Endothelial cell of umbilical vein (primary cell): ENCODE data around the gene DNMT3L. TPM values are rescaled to one million over a fixed set of nuclear protein-coding genes. Genes with fewer than 3 reads are reported as not detected.

Experiments
- BruUV-seq: library from RNA; stranded (reverse); fragments of 400-500 nt; replicated peaks from 2 replicates; lab custom pipeline; 2021; lab: Mats Ljungman, UMichigan
- CTCF ChIA-PET: fragments of 300-600, 350-600 bp; sonication (Branson Sonifier 250); formaldehyde crosslinking; loops from one replicate; lab custom pipeline; 2021; ENCODE audit warnings: antibody characterized with exemption, inconsistent platforms; lab: Charles Lee
- POLR2A ChIA-PET: fragments of 300-600, 350-600 bp; sonication (Branson Sonifier 250); formaldehyde crosslinking; loops from one replicate; lab custom pipeline; 2021; ENCODE audit warnings: antibody characterized with exemption, inconsistent platforms; lab: Charles Lee
- DNase-seq: peaks from one replicate; pipeline ENCODE4 v3.0.0-alpha.2; 2011; ENCODE audit warnings: low read depth, low spot score
- FAIRE-seq: peaks from 2 replicates; lab custom pipeline; 2011; peaks lifted over from hg19 to GRCh38; lab: Jason Lieb, UNC
- H2AFZ ChIP-seq: 2 replicates; pipeline ENCODE4 v1.6.0; 2012; ENCODE audit warnings: low read depth, low read length, control low read depth, inconsistent platforms
- H3K27ac ChIP-seq: 2 replicates; pipeline ENCODE4 v1.5.1; 2011; ENCODE audit warnings: low read depth, mild to moderate bottlenecking, control low read depth, low read length, moderate library complexity; ENCODE audit not compliant: insufficient read depth
- H3K27me3 ChIP-seq, 2 experiments: 2 replicates each; pipeline versions ENCODE4 v1.6.0 to v1.6.1; 2011; ENCODE audit warnings: low read length in 2 of 2, mixed read lengths in 1 of 2; ENCODE audit not compliant: control insufficient read depth in 2 of 2, insufficient read depth in 2 of 2
- H3K36me3 ChIP-seq, 2 experiments: 2 replicates in 1 of 2; 3 replicates in 1 of 2; pipeline ENCODE4 v1.5.1; 2011; ENCODE audit warnings: low read length in 2 of 2, mild to moderate bottlenecking in 1 of 2, moderate library complexity in 1 of 2; ENCODE audit not compliant: control insufficient read depth in 2 of 2, insufficient read depth in 2 of 2; ENCODE audit errors: extremely low read depth in 1 of 2
- H3K4me1 ChIP-seq: 3 replicates; pipeline ENCODE4 v1.5.1; 2011; ENCODE audit warnings: mild to moderate bottlenecking, low read length; ENCODE audit not compliant: control insufficient read depth, insufficient read depth; ENCODE audit errors: extremely low read depth
- H3K4me2 ChIP-seq: 2 replicates; pipeline ENCODE4 v1.6.1; 2011; ENCODE audit warnings: low read length, control low read depth, mixed read lengths; ENCODE audit not compliant: insufficient read depth
- H3K4me3 ChIP-seq, 3 experiments: fragments of 200-600 bp in 1 of 3; sonication (generic), shearing (Covaris generic) in 1 of 3; replicated peaks in 1 of 3; 2 replicates each; pipeline ENCODE4 v1.5.1; 2011 to 2016; ENCODE audit warnings: control low read depth in 3 of 3, low read length in 3 of 3, mild to moderate bottlenecking in 2 of 3, inconsistent platforms in 1 of 3, low read depth in 1 of 3, moderate library complexity in 1 of 3; ENCODE audit not compliant: insufficient read depth in 1 of 3
- H3K79me2 ChIP-seq: 2 replicates; pipeline ENCODE4 v1.6.0; 2012; ENCODE audit warnings: low read length, inconsistent platforms; ENCODE audit not compliant: control insufficient read depth, insufficient read depth
- H3K9ac ChIP-seq: replicated peaks from 2 replicates; pipeline ENCODE3; 2011; ENCODE audit warnings: low read length, control low read depth; ENCODE audit not compliant: insufficient read depth; ENCODE audit errors: extremely low read depth
- H3K9me1 ChIP-seq: replicated peaks from 3 replicates; pipeline ENCODE4 v1.6.0; 2011; ENCODE audit warnings: mild to moderate bottlenecking, low read length; ENCODE audit not compliant: control insufficient read depth, insufficient read depth; ENCODE audit errors: extremely low read depth
- H3K9me3 ChIP-seq: replicated peaks from 2 replicates; pipeline ENCODE4 v1.5.1; 2012; ENCODE audit warnings: low read length, inconsistent platforms; ENCODE audit not compliant: control insufficient read depth, insufficient read depth
- H4K20me1 ChIP-seq: replicated peaks from 2 replicates; pipeline ENCODE3; 2011; ENCODE audit warnings: mild to moderate bottlenecking, low read length; ENCODE audit not compliant: control insufficient read depth, insufficient read depth; ENCODE audit errors: extremely low read depth
- CTCF ChIP-seq, 2 donors: IDR thresholded peaks; 1 replicate in 1 of 2; 2 replicates in 1 of 2; pipeline ENCODE4 v1.5.1; 2011; ENCODE audit warnings: low read length in 2 of 2, mild to moderate bottlenecking in 2 of 2, moderate library complexity in 2 of 2, control low read depth in 1 of 2, inconsistent platforms in 1 of 2, low read depth in 1 of 2; ENCODE audit not compliant: insufficient read depth in 1 of 2; ENCODE audit errors: extremely low read depth in 1 of 2
- EZH2 ChIP-seq: IDR thresholded peaks from 2 replicates; pipeline ENCODE4 v1.6.1; 2012; ENCODE audit warnings: borderline replicate concordance, low read depth, mild to moderate bottlenecking, moderate library complexity, low read length, inconsistent platforms; ENCODE audit not compliant: severe bottlenecking
- FOS ChIP-seq: IDR thresholded peaks from 2 replicates; pipeline ENCODE4 v1.6.1; 2011; ENCODE audit warnings: mild to moderate bottlenecking, low read length, moderate library complexity, borderline replicate concordance; ENCODE audit not compliant: insufficient read depth
- GATA2 ChIP-seq: IDR thresholded peaks from 2 replicates; pipeline ENCODE4 v1.7.0; 2011; ENCODE audit warnings: low read depth, mild to moderate bottlenecking, moderate library complexity, mixed read lengths, low read length; ENCODE audit not compliant: insufficient read length, insufficient read depth
- JUN ChIP-seq: IDR thresholded peaks from 2 replicates; pipeline ENCODE4 v1.6.1; 2011; ENCODE audit warnings: borderline replicate concordance, low read depth; ENCODE audit not compliant: insufficient read length, insufficient read depth
- MAX ChIP-seq: IDR thresholded peaks from 2 replicates; pipeline ENCODE4 v1.6.1; 2011; ENCODE audit not compliant: insufficient read depth, insufficient read length
- MYC ChIP-seq: IDR thresholded peaks from one replicate; pipeline ENCODE4 v1.6.1; 2011; ENCODE audit warnings: mild to moderate bottlenecking, low read depth, low read length
- POLR2A ChIP-seq: IDR thresholded peaks from 2 replicates; pipeline ENCODE4 v1.6.1; 2012; ENCODE audit warnings: low read depth, mild to moderate bottlenecking, control low read depth, low read length
- POLR2AphosphoS5 ChIP-seq: IDR thresholded peaks from 2 replicates; pipeline ENCODE4 v1.6.1; 2012; ENCODE audit warnings: low read depth, mild to moderate bottlenecking, control low read depth, low read length, moderate library complexity; ENCODE audit not compliant: insufficient read depth
- dilution Hi-C: fragments of 300-500 bp; cut with MboI; formaldehyde crosslinking; loops from one replicate; pipeline ENCODE4 v1.15.0; 2019; ENCODE audit warnings: low sequenced_read_pairs; ENCODE audit not compliant: extremely low pct_ligation_motif_present
- intact Hi-C: fragments of 100-400 bp; cut with micrococcal nuclease; formaldehyde crosslinking; loops from one replicate; pipeline ENCODE4 v1.10.0; 2022
- polyA plus RNA-seq, 4 experiments: library from polyadenylated mRNA; depleted of rRNA in 3 of 4; stranded (reverse) in 3 of 4; unstranded in 1 of 4; fragments of >200 nt; gene quantifications; 2 replicates each; pipeline versions ENCODE4 v1.2.1 to v1.2.3, GENCODE V29; 2011 to 2012; ENCODE audit warnings: missing spikeins in 1 of 4
- total RNA-seq: library from RNA; stranded (reverse); gene quantifications from 2 replicates; pipeline ENCODE4 v1.2.3, GENCODE V29; 2021

Gene DNMT3L
- total and polyA plus RNA-seq, 2 donors (not counting 3 experiments of a cell fraction or from before 2014, with no cell fraction given) = not detected

- dilution Hi-C loops = no loop called here
Observed at GRCh38 chr21:44288251-44289110, 26.8 kb upstream of the DNMT3L start.

More at GRCh38 chr21:44288251-44289110, 26.8 kb upstream of the DNMT3L start:
- Histone ChIP-seq H3K4me1 (no peaks in the 10 kb centered on the region), H3K79me2 (no peaks in the 10 kb centered on the region), H3K27me3 (peaks cover 0 to 3% of the 10 kb centered on the region in 2 experiments), H3K4me2 (no peak overlapping the region), H2AFZ (no peak overlapping the region), H3K9me1 (no peaks in the 10 kb centered on the region), H3K9me3 (no peaks in the 10 kb centered on the region), H3K27ac (no peak overlapping the region), H3K36me3 (no peaks in the 10 kb centered on the region), H4K20me1 (no peaks in the 10 kb centered on the region), H3K4me3 (no peak overlapping the region), H3K9ac (no peak overlapping the region)
- CTCF ChIA-PET = interaction anchor here (2.2 kb wide), 1 partner anchor 9 kb away, joined by 11 read pairs; no protein-coding TSS in a partner anchor
- DNase-seq (no peak), FAIRE-seq (no peak)
- TF ChIP-seq JUN = no peak
- TF ChIP-seq EZH2 = no peak
- TF ChIP-seq GATA2 = no peak
- TF ChIP-seq POLR2A = no peak
- TF ChIP-seq MYC = no peak
- TF ChIP-seq MAX = no peak
- TF ChIP-seq POLR2AphosphoS5 = no peak
- TF ChIP-seq FOS = no peak
- TF ChIP-seq CTCF (IDR thresholded peaks at IDR 0.05; ENCODE audit: extremely low read depth in 1 of 2, insufficient read depth in 1 of 2, low read depth in 1 of 2, low read length in 2 of 2) = no peak
- POLR2A ChIA-PET = no interaction called here
- intact Hi-C loops = no loop called here
- BruUV-seq = no TSS peak
